ENCODE results near the gene WDR70.
"Not testable (repeated sequence)": the region's sequence is repeated elsewhere in the genome, so short reads cannot be mapped to it uniquely, and the experiment has no call there.

The WDR70 gene

GRCh38 chr5:37469383-37469782 lies 90.3 kb downstream of the WDR70 start:
- in situ Hi-C loops (cut with HindIII; ENCODE audit: low sequenced_read_pairs); DNase-seq (ENCODE audit: low read depth); H3K4me3 ChIP-seq (ENCODE audit: low read depth, low read length): not testable (repeated sequence)

- in situ Hi-C loops (cut with HindIII; ENCODE audit: low sequenced_read_pairs) = no loop called here
- TF ChIP-seq CTCF (IDR thresholded peaks at IDR 0.05; ENCODE audit: low read depth, low read length, missing control alignments) = no peak
- DNase-seq (ENCODE audit: low read depth) = no peak
- no peak overlapping the region for H3K4me3 ChIP-seq (ENCODE audit: low read depth, low read length)
Observed at GRCh38 chr5:37471666-37472197, 92.6 kb downstream of the WDR70 start.

DNA sequence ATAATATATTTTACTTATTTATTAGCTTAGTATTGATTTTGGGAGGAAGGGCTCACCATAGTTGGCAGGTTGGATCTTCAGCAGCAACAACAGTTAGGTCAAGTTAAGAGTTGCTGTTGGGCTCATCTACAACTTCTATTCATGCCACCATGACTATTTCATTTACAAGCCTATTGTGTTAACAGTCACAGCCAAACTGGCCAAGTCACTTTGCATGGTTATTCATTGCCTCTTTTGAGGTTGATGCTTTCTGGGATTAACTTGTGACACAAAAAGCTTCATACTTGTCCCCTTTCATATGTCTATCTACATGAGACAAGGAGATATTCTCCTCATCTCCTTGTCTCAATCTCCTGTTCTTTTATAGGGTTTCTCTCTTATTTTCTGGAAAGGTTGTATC lies 98.3 kb downstream of the WDR70 start:
- H3K4me3 ChIP-seq (ENCODE audit: low read depth, low read length) = no peak overlapping the region
- TF ChIP-seq CTCF (IDR thresholded peaks at IDR 0.05; ENCODE audit: low read depth, low read length, missing control alignments) = no peak
- no peak for DNase-seq (ENCODE audit: low read depth)
- in situ Hi-C loops (cut with HindIII; ENCODE audit: low sequenced_read_pairs) = no loop called here

- in situ Hi-C loops (cut with HindIII; ENCODE audit: low sequenced_read_pairs) = no loop called here
- H3K4me3 ChIP-seq (ENCODE audit: low read depth, low read length) = no peak overlapping the region
- no peak for DNase-seq (ENCODE audit: low read depth)
- no peak for TF ChIP-seq CTCF (IDR thresholded peaks at IDR 0.05; ENCODE audit: low read depth, low read length, missing control alignments)
Observed at GRCh38 chr5:37478121-37478894, 99.2 kb downstream of the WDR70 start.

DNA sequence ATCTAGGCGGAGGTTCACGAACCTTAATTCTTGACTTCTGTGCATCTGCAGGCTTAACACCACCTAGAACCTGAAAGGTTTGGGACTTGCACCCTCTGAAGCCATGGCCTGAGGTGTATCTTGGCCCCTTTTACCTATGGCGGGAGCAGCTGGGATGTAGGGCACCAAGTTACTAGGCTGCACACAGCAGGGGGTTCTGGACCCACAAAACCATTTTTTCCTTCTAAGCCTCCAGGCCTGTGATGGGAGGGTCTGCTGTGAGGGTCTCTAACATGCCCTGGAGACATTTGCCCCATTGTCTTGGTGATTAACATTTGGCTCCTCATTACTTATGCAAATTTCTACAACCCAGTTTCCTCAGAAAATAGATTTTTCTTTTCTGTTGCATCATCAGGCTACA lies 102.3 kb downstream of the WDR70 start:
- H3K4me3 ChIP-seq (ENCODE audit: low read depth, low read length); DNase-seq (ENCODE audit: low read depth); in situ Hi-C loops (cut with HindIII; ENCODE audit: low sequenced_read_pairs): not testable (repeated sequence)

DNA sequence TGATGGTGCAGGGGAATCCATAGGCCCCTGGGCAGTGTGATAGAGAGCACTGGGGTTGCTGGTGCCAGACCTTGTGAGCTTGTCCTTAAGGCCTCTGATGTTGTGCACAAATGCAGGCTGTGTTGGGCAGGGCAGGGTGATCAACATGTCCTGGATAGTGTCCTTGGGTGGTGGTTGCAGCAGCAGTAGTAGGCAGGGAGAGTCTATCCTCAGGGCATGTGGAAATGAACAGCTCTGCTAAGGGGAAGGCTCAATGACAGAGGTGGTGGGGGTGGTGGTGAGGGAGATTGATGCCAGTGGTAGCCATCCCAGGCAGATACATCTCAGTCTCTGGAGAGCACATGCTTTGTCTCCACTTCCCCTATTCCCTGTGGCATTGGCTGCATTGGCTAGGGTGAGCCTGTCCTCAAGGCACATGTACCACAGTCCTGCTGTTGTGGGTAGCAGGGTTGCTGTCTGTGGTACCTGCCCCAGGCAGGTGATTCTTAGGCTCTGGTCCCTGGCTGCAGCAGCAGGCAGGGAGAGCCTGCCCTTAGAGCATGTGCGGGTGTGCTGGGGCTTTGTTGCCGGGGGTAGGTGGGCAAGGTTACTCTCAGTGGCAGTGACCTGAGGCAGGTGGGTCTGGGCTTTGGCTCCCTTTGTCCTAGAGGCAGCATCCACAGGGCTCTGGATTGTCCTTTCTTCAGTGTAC lies 111.1 kb downstream of the WDR70 start:
- no peak for TF ChIP-seq CTCF (IDR thresholded peaks at IDR 0.05; ENCODE audit: low read depth, low read length, missing control alignments)
- H3K4me3 ChIP-seq (ENCODE audit: low read depth, low read length) = no peak overlapping the region
- DNase-seq (ENCODE audit: low read depth) = no peak
- in situ Hi-C loops (cut with HindIII; ENCODE audit: low sequenced_read_pairs) = no loop called here

GRCh38 chr5:37490931-37491330 lies 111.8 kb downstream of the WDR70 start:
- in situ Hi-C loops (cut with HindIII; ENCODE audit: low sequenced_read_pairs) = no loop called here
- TF ChIP-seq CTCF (IDR thresholded peaks at IDR 0.05; ENCODE audit: low read depth, low read length, missing control alignments) = no peak
- H3K4me3 ChIP-seq (ENCODE audit: low read depth, low read length) = no peak overlapping the region
- DNase-seq (ENCODE audit: low read depth) = no peak
